H1 (cell line): ENCODE measurements around the gene GJB4. TPM values are rescaled to one million over a fixed set of nuclear protein-coding genes. Genes with fewer than 3 reads are reported as not detected.

Experiments used
- ASH2L ChIP-seq: fragments of 200-600, 300-600 bp; sonication (generic); IDR thresholded peaks from one replicate; pipeline ENCODE4 v1.7.1; 2017; ENCODE audit warnings: low read length
- BRCA1 ChIP-seq: IDR thresholded peaks from 2 replicates; pipeline ENCODE4 v1.6.1; 2012; ENCODE audit warnings: low read depth, low read length, improper control_type of control experiment
- CBX5 ChIP-seq: fragments of 300-800, 300-1000 bp; sonication (generic); IDR thresholded peaks from 2 replicates; pipeline ENCODE4 v1.7.1; 2016; ENCODE audit warnings: antibody characterized with exemption, low read length, low read depth
- CTBP2 ChIP-seq: IDR thresholded peaks from 2 replicates; pipeline ENCODE4 v1.7.0; 2011; ENCODE audit warnings: borderline replicate concordance, mild to moderate bottlenecking, moderate library complexity, mixed read lengths, low read length; ENCODE audit not compliant: insufficient read depth, insufficient read length
- EGR1 ChIP-seq: IDR thresholded peaks from 2 replicates; pipeline ENCODE4 v1.6.1; 2011; ENCODE audit warnings: low read depth, low read length, borderline replicate concordance
- JUN ChIP-seq: IDR thresholded peaks from 2 replicates; pipeline ENCODE4 v1.6.1; 2011; ENCODE audit warnings: low read depth, mild to moderate bottlenecking, improper control_type of control experiment, low read length
- KDM5A ChIP-seq: fragments of 200-600 bp; IDR thresholded peaks from 2 replicates; pipeline ENCODE4 v1.7.1; 2012; ENCODE audit warnings: mild to moderate bottlenecking, low read length, inconsistent platforms, mixed read lengths
- MAFK ChIP-seq: IDR thresholded peaks from 2 replicates; pipeline ENCODE4 v1.6.1; 2012; ENCODE audit warnings: low read depth, mild to moderate bottlenecking, improper control_type of control experiment, low read length
- RNF2 ChIP-seq: fragments of 200-900, 300-1000 bp; sonication (generic); IDR thresholded peaks from 2 replicates; pipeline ENCODE4 v1.7.1; 2016; ENCODE audit warnings: borderline replicate concordance, low read depth, mild to moderate bottlenecking, antibody characterized with exemption, low read length; ENCODE audit not compliant: poor library complexity, severe bottlenecking; ENCODE audit errors: missing control alignments
- SRF ChIP-seq: IDR thresholded peaks from 2 replicates; pipeline ENCODE4 v1.6.1; 2011; ENCODE audit warnings: mild to moderate bottlenecking, low read depth, low read length, moderate library complexity
- TAF1 ChIP-seq: IDR thresholded peaks from 2 replicates; pipeline ENCODE4 v1.6.1; 2011; ENCODE audit warnings: mild to moderate bottlenecking, low read depth, low read length
- TBP ChIP-seq: IDR thresholded peaks from 2 replicates; pipeline ENCODE4 v1.6.1; 2011; ENCODE audit warnings: low read depth, low read length, improper control_type of control experiment
- USF2 ChIP-seq: IDR thresholded peaks from 2 replicates; pipeline ENCODE4 v1.6.1; 2011; ENCODE audit warnings: low read length, improper control_type of control experiment
- polyA plus RNA-seq, 7 experiments: library from polyadenylated mRNA; depleted of rRNA in 3 of 7; stranded (reverse) in 5 of 7; unstranded in 2 of 7; fragments of >200 nt in 5 of 7; fragments of 200-250 nt in 2 of 7; gene quantifications; 1 replicate in 5 of 7; 2 replicates in 1 of 7; 4 replicates in 1 of 7; pipeline versions ENCODE4 v1.2.1 to v1.2.3, GENCODE V29; 2011 to 2013; ENCODE audit warnings: missing spikeins in 2 of 7, mixed read lengths in 2 of 7
- total RNA-seq: library from RNA; stranded (reverse); fragmentation: NEBNext Ultra II Directional; extraction: Animal tissue kit (Norgen Biotek cat#: 25700); gene quantifications from 2 replicates; pipeline ENCODE4 v1.2.1, GENCODE V29; 2021

Gene GJB4
- total and polyA plus RNA-seq, 2 of the 8 experiments (the other 6 are each of a cell fraction or from before 2014, with no cell fraction given), result 0.20 to 0.41 TPM

DNA sequence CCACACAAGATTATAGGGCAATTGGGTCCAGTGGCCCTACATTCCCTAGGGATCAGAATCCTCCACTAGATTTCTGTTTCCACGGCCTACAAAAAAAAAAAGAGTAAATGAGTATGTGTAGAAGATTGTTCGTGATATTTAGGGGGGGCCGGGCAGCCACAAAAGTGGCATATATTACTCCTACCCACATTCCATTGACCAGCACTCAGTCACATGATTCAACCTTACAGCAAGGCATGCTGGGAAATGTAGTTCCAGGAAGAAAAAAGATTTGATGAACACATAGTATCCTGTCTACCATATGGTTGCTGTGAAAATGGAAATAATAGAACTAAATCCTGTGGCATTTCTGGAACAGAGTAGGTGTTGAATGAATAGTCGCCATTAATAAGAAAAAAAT lies 48.1 kb upstream of the GJB4 start (continued):
- TF ChIP-seq JUN (no peak), ASH2L (no peak), MAFK (no peak), CBX5 (no peak), KDM5A (no peak), USF2 (peak; percentile 77), BRCA1 (no peak), RNF2 (no peak), SRF (no peak), TAF1 (no peak), EGR1 (no peak), CTBP2 (no peak), TBP (no peak)
